IMR-90 (cell line): Measurements from ENCODE around the gene MBD3L2B. TPM values are rescaled to one million over a fixed set of nuclear protein-coding genes. Genes with fewer than 3 reads are reported as not detected.
"Not testable (repeated sequence)": the region's sequence is repeated elsewhere in the genome, so short reads cannot be mapped to it uniquely, and the experiment has no call there.

Experiments
- ATAC-seq: fragments of 200-7000 bp; cut with Tn5 transposase; 2 replicates; pipeline ENCODE4 v1.9.1; 2020; ENCODE audit warnings: low read depth, mild to moderate bottlenecking, moderate library complexity
- BruUV-seq: library from RNA; stranded (reverse); fragments of 400-500 nt; replicated peaks from 2 replicates; lab custom pipeline; 2021; lab: Mats Ljungman, UMichigan
- CTCF ChIA-PET: fragments of 300-600 bp; formaldehyde crosslinking; extraction: SDS; loops from one replicate; lab custom pipeline; 2021; ENCODE audit warnings: antibody characterized with exemption; lab: Yijun Ruan, JAX
- POLR2A ChIA-PET: fragments of 300-600 bp; sonication (Branson Sonifier 250); formaldehyde crosslinking; loops from one replicate; lab custom pipeline; 2022; ENCODE audit warnings: antibody characterized with exemption; ENCODE audit not compliant: unreplicated experiment; lab: Charles Lee
- DNase-seq: peaks from one replicate; pipeline ENCODE4 v3.0.0; 2013
- H2AFZ ChIP-seq: replicated peaks from 2 replicates; pipeline ENCODE3; 2013; ENCODE audit warnings: low read length, mild to moderate bottlenecking; ENCODE audit not compliant: poor library complexity
- H2AK5ac ChIP-seq: 2 replicates; pipeline ENCODE4 v1.6.1; 2013; ENCODE audit warnings: low read depth, low read length, inconsistent platforms
- H2AK9ac ChIP-seq: replicated peaks from 2 replicates; pipeline ENCODE3; 2013; ENCODE audit warnings: mild to moderate bottlenecking, low read depth, low read length, moderate library complexity; ENCODE audit not compliant: poor library complexity
- H2BK120ac ChIP-seq: 2 replicates; pipeline ENCODE4 v1.6.1; 2013; ENCODE audit warnings: low read depth, low read length, inconsistent platforms
- H2BK15ac ChIP-seq: 3 replicates; pipeline ENCODE4 v1.6.1; 2013; ENCODE audit warnings: low read depth, low read length, inconsistent platforms
- H2BK20ac ChIP-seq: 2 replicates; pipeline ENCODE4 v1.6.1; 2013; ENCODE audit warnings: low read depth, mild to moderate bottlenecking, inconsistent platforms, low read length, moderate library complexity
- H2BK5ac ChIP-seq: 2 replicates; pipeline ENCODE4 v1.6.1; 2013; ENCODE audit warnings: mild to moderate bottlenecking, low read depth, low read length, inconsistent platforms; ENCODE audit not compliant: poor library complexity, severe bottlenecking
- H3K14ac ChIP-seq: replicated peaks from 2 replicates; pipeline ENCODE4 v1.6.1; 2013; ENCODE audit warnings: low read depth, low read length, inconsistent platforms
- H3K18ac ChIP-seq: 2 replicates; pipeline ENCODE4 v1.6.1; 2013; ENCODE audit warnings: low read depth, low read length, control low read depth
- H3K23ac ChIP-seq: 2 replicates; pipeline ENCODE4 v1.6.1; 2013; ENCODE audit warnings: low read depth, low read length, inconsistent platforms
- H3K27ac ChIP-seq: 2 replicates; pipeline ENCODE4 v1.5.1; 2013; ENCODE audit warnings: mild to moderate bottlenecking, control low read depth, low read length; ENCODE audit not compliant: insufficient read depth
- H3K27me3 ChIP-seq: 2 replicates; pipeline ENCODE4 v1.6.1; 2013; ENCODE audit warnings: low read length; ENCODE audit not compliant: control insufficient read depth, insufficient read depth
- H3K36me3 ChIP-seq: 2 replicates; pipeline ENCODE4 v1.6.1; 2013; ENCODE audit warnings: low read length, mixed read lengths; ENCODE audit not compliant: control insufficient read depth, insufficient read depth
- H3K4ac ChIP-seq: 2 replicates; pipeline ENCODE4 v1.6.1; 2013; ENCODE audit warnings: low read depth, low read length, inconsistent platforms
- H3K4me1 ChIP-seq: 2 replicates; pipeline ENCODE4 v1.6.1; 2013; ENCODE audit warnings: low read length, mixed read lengths; ENCODE audit not compliant: control insufficient read depth, insufficient read depth
- H3K4me2 ChIP-seq: 2 replicates; pipeline ENCODE4 v1.6.1; 2013; ENCODE audit warnings: low read depth, mild to moderate bottlenecking, control low read depth, low read length, moderate library complexity
- H3K4me3 ChIP-seq: 2 replicates; pipeline ENCODE4 v1.5.1; 2013; ENCODE audit warnings: low read depth, mild to moderate bottlenecking, control low read depth, low read length, moderate library complexity; ENCODE audit not compliant: insufficient read depth
- H3K56ac ChIP-seq: 2 replicates; pipeline ENCODE4 v1.6.1; 2013; ENCODE audit warnings: low read length, inconsistent platforms; ENCODE audit not compliant: insufficient read depth; ENCODE audit errors: extremely low read depth
- H3K79me1 ChIP-seq, 2 experiments: 2 replicates each; pipeline ENCODE4 v1.6.1; 2013; ENCODE audit warnings: low read length in 2 of 2, inconsistent platforms in 1 of 2, low read depth in 1 of 2
- H3K9ac ChIP-seq: 2 replicates; pipeline ENCODE4 v1.6.1; 2013; ENCODE audit warnings: low read depth, low read length, control low read depth
- H3K9me1 ChIP-seq: 2 replicates; pipeline ENCODE4 v1.6.1; 2013; ENCODE audit warnings: low read length, inconsistent platforms; ENCODE audit not compliant: insufficient read depth
- H3K9me3 ChIP-seq: 2 replicates; pipeline ENCODE4 v1.6.1; 2013; ENCODE audit warnings: low read length; ENCODE audit not compliant: control insufficient read depth, insufficient read depth
- H4K20me1 ChIP-seq: 2 replicates; pipeline ENCODE4 v1.6.1; 2013; ENCODE audit warnings: low read length, inconsistent platforms; ENCODE audit not compliant: insufficient read depth
- H4K5ac ChIP-seq: 2 replicates; pipeline ENCODE4 v1.6.1; 2013; ENCODE audit warnings: mild to moderate bottlenecking, low read depth, low read length, control low read depth
- H4K8ac ChIP-seq, 2 experiments: 2 replicates each; pipeline ENCODE4 v1.6.1; 2013; ENCODE audit warnings: low read depth in 2 of 2, low read length in 2 of 2, control low read depth in 1 of 2, inconsistent platforms in 1 of 2
- H4K91ac ChIP-seq: 2 replicates; pipeline ENCODE4 v1.6.1; 2013; ENCODE audit warnings: low read depth, low read length, inconsistent platforms; ENCODE audit not compliant: insufficient read depth
- WGBS, 2 experiments: methylation state at CpG; one replicate each; pipeline versions ENCODE4 v1.1.5 to v1.1.7; 2013; ENCODE audit warnings: missing lambda C conversion rate in 2 of 2; ENCODE audit not compliant: insufficient read length in 1 of 2; ENCODE audit errors: extremely low coverage in 2 of 2; 5-methylcytosine and 5-hydroxymethylcytosine counted together
- dilution Hi-C: fragments of 300-500 bp; cut with HindIII; formaldehyde crosslinking; loops from one replicate; pipeline ENCODE4 v1.14.3; 2018; ENCODE audit warnings: low sequenced_read_pairs; ENCODE audit not compliant: unreplicated experiment
- in situ Hi-C: fragments of 300-500 bp; cut with MboI; formaldehyde crosslinking; loops from 3 replicates; pipeline ENCODE4 v1.14.3; 2019; ENCODE audit warnings: low sequenced_read_pairs, inconsistent platforms, mixed read lengths
- intact Hi-C: fragments of 100-400 bp; cut with micrococcal nuclease; formaldehyde crosslinking; loops from 2 replicates; pipeline ENCODE4 v1.10.0; 2022
- polyA plus RNA-seq, 3 experiments: library from polyadenylated mRNA; depleted of rRNA; stranded (reverse); fragments of >200 nt; gene quantifications; 2 replicates each; pipeline ENCODE4 v1.2.3, GENCODE V29; 2012; ENCODE audit warnings: low replicate concordance in 1 of 3
- total RNA-seq: library from RNA; depleted of rRNA; stranded (reverse); fragments of >200 nt; gene quantifications from 2 replicates; pipeline ENCODE4 v1.2.3, GENCODE V29; 2012

Gene MBD3L2B
- total and polyA plus RNA-seq, 2 of the 4 experiments (the other 2 are of a cell fraction), result not detected

- H3K4me2 ChIP-seq, H2BK5ac ChIP-seq, H3K4ac ChIP-seq, H3K9me1 ChIP-seq, intact Hi-C loops, H3K14ac ChIP-seq, H2AFZ ChIP-seq, H3K4me1 ChIP-seq, H4K5ac ChIP-seq, H3K9me3 ChIP-seq, in situ Hi-C loops, BruUV-seq, POLR2A ChIA-PET, dilution Hi-C loops, H3K4me3 ChIP-seq, H4K91ac ChIP-seq, H2AK9ac ChIP-seq, H2BK20ac ChIP-seq, DNase-seq, H3K23ac ChIP-seq, H3K36me3 ChIP-seq, H2BK120ac ChIP-seq, H3K27ac ChIP-seq, H3K9ac ChIP-seq, H4K20me1 ChIP-seq, H3K18ac ChIP-seq, H4K8ac ChIP-seq, H3K79me1 ChIP-seq, H3K56ac ChIP-seq, H3K27me3 ChIP-seq, ATAC-seq, CTCF ChIA-PET, H2BK15ac ChIP-seq, H2AK5ac ChIP-seq: not testable (repeated sequence)
- WGBS, 2 experiments, result no CpG with 5 or more reads among the region's 1 CpG
Measured at GRCh38 chr19:7028790-7029189, 7.6 kb upstream of the MBD3L2B start.
